B cell (primary cell): ENCODE results near the gene ZFP92. TPM values are rescaled to one million over a fixed set of nuclear protein-coding genes. Genes with fewer than 3 reads are reported as not detected.
A peak's percentile ranks its signal among the peaks of the same experiment; 100 is the strongest.

Source experiments
- ATAC-seq: fragments of 200-7000 bp; cut with Tn5 transposase; one replicate; pipeline ENCODE4 v1.10.0; 2021; ENCODE audit warnings: low read depth, mild to moderate bottlenecking, moderate number of reproducible peaks, moderate library complexity
- CTCF ChIA-PET: fragments of 350-600 bp; sonication (Branson Sonifier 250); formaldehyde crosslinking; loops from one replicate; lab custom pipeline; 2021; ENCODE audit warnings: antibody characterized with exemption, inconsistent platforms; lab: Charles Lee
- POLR2A ChIA-PET: fragments of 350-600 bp; sonication (Branson Sonifier 250); formaldehyde crosslinking; loops from one replicate; lab custom pipeline; 2021; ENCODE audit warnings: antibody characterized with exemption; lab: Charles Lee
- DNase-seq: peaks from one replicate; pipeline ENCODE4 v3.0.0; 2013
- H2AFZ ChIP-seq: 2 replicates; pipeline ENCODE4 v1.6.1; 2012; ENCODE audit warnings: mild to moderate bottlenecking, low read depth, low read length; ENCODE audit not compliant: insufficient read depth, poor library complexity, severe bottlenecking
- H3K27ac ChIP-seq, 2 donors: 1 replicate in 1 of 2; 2 replicates in 1 of 2; pipeline ENCODE4 v1.5.1; 2012 to 2013; ENCODE audit warnings: low read length in 2 of 2, mild to moderate bottlenecking in 2 of 2, moderate library complexity in 1 of 2
- H3K27me3 ChIP-seq, 4 experiments: fragments of 200-600 bp in 1 of 4; sonication (generic) in 1 of 4; replicated peaks in 1 of 4; 1 replicate in 2 of 4; 2 replicates in 2 of 4; pipeline versions ENCODE4 v1.6.1 to v1.7.0; 2013 to 2016; ENCODE audit warnings: low read length in 3 of 4, mild to moderate bottlenecking in 2 of 4, mixed read lengths in 1 of 4, moderate library complexity in 1 of 4; ENCODE audit not compliant: insufficient read depth in 4 of 4, control insufficient read depth in 3 of 4; ENCODE audit errors: control extremely low read depth in 1 of 4
- H3K36me3 ChIP-seq, 2 experiments: replicated peaks in 1 of 2; 1 replicate in 1 of 2; 2 replicates in 1 of 2; pipeline versions ENCODE4 v1.6.1 to v1.7.1; 2013; ENCODE audit warnings: low read length in 1 of 2; ENCODE audit not compliant: insufficient read depth in 2 of 2, control insufficient read depth in 1 of 2; ENCODE audit errors: control extremely low read depth in 1 of 2, extremely low read depth in 1 of 2
- H3K4me1 ChIP-seq, 2 donors: fragments of 200-600 bp in 1 of 2; sonication (generic) in 1 of 2; 1 replicate in 1 of 2; 2 replicates in 1 of 2; pipeline versions ENCODE4 v1.5.1 to v1.6.1; 2013 to 2017; ENCODE audit warnings: low read length in 2 of 2; ENCODE audit not compliant: control insufficient read depth in 2 of 2, insufficient read depth in 2 of 2
- H3K4me2 ChIP-seq: replicated peaks from 2 replicates; pipeline ENCODE3; 2012; ENCODE audit warnings: mild to moderate bottlenecking, low read depth, low read length; ENCODE audit not compliant: poor library complexity, severe bottlenecking
- H3K4me3 ChIP-seq, 5 experiments: fragments of 200-600 bp in 1 of 5; sonication (generic) in 1 of 5; 1 replicate in 3 of 5; 2 replicates in 2 of 5; pipeline versions ENCODE4 v1.5.1 to v1.7.0; 2011 to 2016; ENCODE audit warnings: low read length in 4 of 5, mild to moderate bottlenecking in 4 of 5, low read depth in 2 of 5, control low read depth in 1 of 5, moderate library complexity in 1 of 5; ENCODE audit not compliant: insufficient read depth in 1 of 5; ENCODE audit errors: control extremely low read depth in 1 of 5, extremely low read depth in 1 of 5
- H3K79me2 ChIP-seq: fragments of 200-600 bp; sonication (generic); one replicate; pipeline ENCODE4 v1.6.0; 2016; ENCODE audit warnings: low read length; ENCODE audit not compliant: control insufficient read depth, insufficient read depth
- H3K9ac ChIP-seq: fragments of 200-600 bp; sonication (generic); 2 replicates; pipeline ENCODE4 v1.6.1; 2017; ENCODE audit warnings: mild to moderate bottlenecking, low read length, moderate library complexity
- H3K9me3 ChIP-seq, 3 donors: one replicate each; pipeline versions ENCODE4 v1.6.1 to v1.7.1; 2013; ENCODE audit warnings: low read length in 2 of 3; ENCODE audit not compliant: control insufficient read depth in 2 of 3, insufficient read depth in 1 of 3; ENCODE audit errors: control extremely low read depth in 1 of 3
- H4K20me1 ChIP-seq: 2 replicates; pipeline ENCODE4 v1.6.0; 2012; ENCODE audit warnings: mild to moderate bottlenecking, low read length; ENCODE audit not compliant: insufficient read depth, control insufficient read depth, poor library complexity, severe bottlenecking
- H3K27ac Mint-ChIP-seq: one replicate; pipeline ENCODE4 v1.8.0; 2021; ENCODE audit warnings: mixed read lengths
- H3K27me3 Mint-ChIP-seq: one replicate; pipeline ENCODE4 v1.8.0; 2021; ENCODE audit warnings: mixed read lengths
- H3K4me1 Mint-ChIP-seq: one replicate; pipeline ENCODE4 v1.8.0; 2021; ENCODE audit warnings: mixed read lengths
- H3K4me3 Mint-ChIP-seq: one replicate; pipeline ENCODE4 v1.8.0; 2021; ENCODE audit warnings: mixed read lengths
- H3K9me3 Mint-ChIP-seq: one replicate; pipeline ENCODE4 v1.8.0; 2022; ENCODE audit warnings: mixed read lengths; ENCODE audit not compliant: insufficient read depth
- EZH2 ChIP-seq: IDR thresholded peaks from 2 replicates; pipeline ENCODE4 v1.6.1; 2012; ENCODE audit warnings: borderline replicate concordance, low read depth, mild to moderate bottlenecking, moderate library complexity, low read length; ENCODE audit not compliant: insufficient read depth, poor library complexity, severe bottlenecking
- WGBS: methylation state at CpG from one replicate; pipeline ENCODE4 v1.1.5; 2013; ENCODE audit warnings: missing lambda C conversion rate; ENCODE audit not compliant: insufficient coverage; 5-methylcytosine and 5-hydroxymethylcytosine counted together
- intact Hi-C: fragments of 100-400 bp; cut with micrococcal nuclease; formaldehyde crosslinking; loops from one replicate; pipeline ENCODE4 v1.10.0; 2022
- polyA plus RNA-seq: library from polyadenylated mRNA; depleted of rRNA; stranded (reverse); fragments of >200 nt; gene quantifications from 2 replicates; pipeline ENCODE4 v1.2.3, GENCODE V29; 2012
- total RNA-seq, 2 donors: library from RNA; stranded (reverse); fragments of 120-200 nt in 1 of 2; gene quantifications; 1 replicate in 1 of 2; 2 replicates in 1 of 2; pipeline versions ENCODE4 v1.2.3 to v1.2.4, GENCODE V29; 2013 to 2022
- TF ChIP-seq, protein P1 (sequence below): fragments of 200-600 bp; IDR thresholded peaks from one replicate; pipeline ENCODE4 v1.8.0; 2022; ENCODE audit warnings: antibody characterized with exemption, mild to moderate bottlenecking

ZFP92 gene
- total and polyA plus RNA-seq, 2 donors (not counting 1 experiment from before 2014, with no cell fraction given): 0.24 to 1.6 TPM

DNA sequence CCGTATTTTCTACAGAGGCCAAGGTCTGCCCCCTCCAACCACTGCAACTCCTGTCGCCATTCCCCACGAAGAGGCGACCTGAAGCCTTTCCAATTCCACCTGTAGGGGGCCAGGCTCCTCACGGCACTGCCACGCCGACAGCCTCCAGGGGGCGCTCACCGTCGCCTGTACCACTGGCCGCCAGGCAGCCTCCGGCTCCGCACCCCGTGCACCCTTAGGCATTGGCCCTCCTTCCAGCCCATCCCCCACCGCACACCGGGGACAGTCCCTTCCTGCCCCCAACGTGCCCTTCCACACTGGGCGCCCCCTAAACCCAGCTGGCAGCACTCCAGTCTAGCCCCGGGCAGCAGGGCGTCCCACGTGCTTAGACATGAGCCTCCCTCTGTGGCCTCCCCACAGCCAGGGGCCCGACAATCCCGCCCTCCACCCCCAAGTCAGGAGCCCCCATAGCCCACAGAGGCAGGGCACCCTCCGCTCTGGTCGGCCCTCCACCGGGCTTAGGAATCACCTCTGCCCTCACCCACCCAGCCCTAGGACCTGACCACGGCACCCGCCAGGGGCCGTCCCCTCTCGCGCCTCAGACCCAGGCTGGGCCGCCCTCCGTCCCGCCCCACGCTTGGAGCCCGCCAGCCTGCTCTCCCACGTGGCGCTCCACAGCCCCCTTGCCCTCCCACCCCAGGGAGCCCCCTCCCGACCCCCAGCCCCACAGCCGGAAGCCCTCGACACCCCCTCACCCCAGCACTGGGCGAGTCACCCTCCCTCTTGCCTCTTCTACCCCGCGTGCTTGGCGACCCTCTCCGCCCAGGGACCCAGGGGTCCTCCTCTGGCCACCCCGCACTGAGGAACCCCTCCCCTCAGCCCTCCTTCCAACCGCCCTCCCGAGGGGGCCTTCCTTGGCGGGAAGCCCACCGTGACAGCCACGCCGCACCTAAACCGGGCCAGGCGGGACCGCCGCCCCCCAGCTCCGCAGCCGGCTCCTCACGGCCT lies 10.8 kb upstream of the ZFP92 start:
- Histone ChIP-seq H3K4me2 (no peak overlapping the region), H3K79me2 (no peaks in the 10 kb centered on the region), H3K4me3 (no peak overlapping the region), H3K36me3 (no peaks in the 10 kb centered on the region), H3K9ac (no peak overlapping the region), H3K9me3 (peaks cover 0 to 3% (median 0%) of the 10 kb centered on the region in 3 donors), H2AFZ (no peak overlapping the region), H4K20me1 (no peaks in the 10 kb centered on the region), H3K27ac (no peak overlapping the region), H3K27me3 (no peaks in the 10 kb centered on the region), H3K4me1 (peaks cover 0 to 6% of the 10 kb centered on the region in 2 donors)
- ChIA-PET CTCF (interaction anchor here (0.6 kb wide), 1 partner anchor 37 kb away, joined by 3 read pairs; no protein-coding TSS in a partner anchor), POLR2A (no interaction called here)
- ATAC-seq (peak; percentile 57), DNase-seq (peak; percentile 46)
- TF ChIP-seq, protein P1, sequence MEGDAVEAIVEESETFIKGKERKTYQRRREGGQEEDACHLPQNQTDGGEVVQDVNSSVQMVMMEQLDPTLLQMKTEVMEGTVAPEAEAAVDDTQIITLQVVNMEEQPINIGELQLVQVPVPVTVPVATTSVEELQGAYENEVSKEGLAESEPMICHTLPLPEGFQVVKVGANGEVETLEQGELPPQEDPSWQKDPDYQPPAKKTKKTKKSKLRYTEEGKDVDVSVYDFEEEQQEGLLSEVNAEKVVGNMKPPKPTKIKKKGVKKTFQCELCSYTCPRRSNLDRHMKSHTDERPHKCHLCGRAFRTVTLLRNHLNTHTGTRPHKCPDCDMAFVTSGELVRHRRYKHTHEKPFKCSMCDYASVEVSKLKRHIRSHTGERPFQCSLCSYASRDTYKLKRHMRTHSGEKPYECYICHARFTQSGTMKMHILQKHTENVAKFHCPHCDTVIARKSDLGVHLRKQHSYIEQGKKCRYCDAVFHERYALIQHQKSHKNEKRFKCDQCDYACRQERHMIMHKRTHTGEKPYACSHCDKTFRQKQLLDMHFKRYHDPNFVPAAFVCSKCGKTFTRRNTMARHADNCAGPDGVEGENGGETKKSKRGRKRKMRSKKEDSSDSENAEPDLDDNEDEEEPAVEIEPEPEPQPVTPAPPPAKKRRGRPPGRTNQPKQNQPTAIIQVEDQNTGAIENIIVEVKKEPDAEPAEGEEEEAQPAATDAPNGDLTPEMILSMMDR: peak; percentile 67
- TF ChIP-seq EZH2: no peak
- no peak overlapping the region for H3K27ac Mint-ChIP-seq
- 51% methylated on average over 21 of the region's 60 CpGs for WGBS
- no peak overlapping the region for H3K4me3 Mint-ChIP-seq
- H3K4me1 Mint-ChIP-seq: peaks cover 3% of the 10 kb centered on the region
- no peaks in the 10 kb centered on the region for H3K9me3 Mint-ChIP-seq
- intact Hi-C loops: no loop called here
- H3K27me3 Mint-ChIP-seq: no peaks in the 10 kb centered on the region
